ENCODE data around the gene FAM133A.
A peak's percentile ranks its signal among the peaks of the same experiment; 100 is the strongest.

The FAM133A gene

DNA sequence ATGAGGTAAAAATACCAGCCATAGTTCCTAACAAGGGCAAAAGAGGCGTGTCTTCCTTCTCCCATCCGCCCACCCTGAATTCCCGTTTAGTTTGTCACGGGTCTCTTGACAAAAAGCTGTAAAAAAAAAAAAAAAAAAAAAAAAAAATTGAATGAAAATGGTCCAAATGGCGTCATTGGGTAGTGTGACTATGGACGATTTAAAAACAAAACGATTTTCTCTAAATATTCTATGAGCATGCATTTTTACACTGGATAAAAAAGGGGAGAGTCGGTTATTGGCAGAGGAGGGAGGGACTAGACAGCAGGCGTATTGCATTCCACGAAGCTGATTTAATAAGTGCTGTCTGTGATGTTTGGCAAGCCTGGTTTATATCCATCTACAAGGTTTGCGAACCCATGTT, at the start of gene FAM133A:
Gene FAM133A (plus strand): TSS at position 338 of the 403 bp plus-strand sequence. CDS start 35,214 bp downstream, outside the sequence.
- H3K9ac ChIP-seq (ENCODE audit: low read length in 2 of 2) = peak within 1 kb of the TSS; percentile 42 to 60

DNA sequence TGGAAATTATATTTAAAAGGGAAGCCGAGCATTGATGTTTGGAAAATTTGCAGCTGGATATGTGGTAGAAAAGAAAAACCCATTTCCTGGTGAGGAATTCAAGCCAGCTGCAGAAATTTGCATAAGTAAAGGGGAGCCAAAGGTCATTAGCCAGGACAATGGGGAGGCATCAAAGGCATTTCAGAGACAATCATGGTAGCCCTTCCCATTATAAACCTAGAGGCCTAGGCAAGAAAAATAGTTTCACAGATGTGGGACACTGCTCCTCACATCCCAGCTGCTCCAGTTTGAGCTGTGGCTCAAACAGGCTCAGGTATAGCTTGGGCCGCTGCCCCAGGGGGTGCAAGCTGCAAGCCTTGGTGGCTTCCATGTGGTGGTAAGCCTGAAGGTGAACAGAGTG, 36.4 kb upstream of the FAM133A start:
- Histone ChIP-seq H3K27ac (ENCODE audit: low read length) (no peak overlapping the region), H3K27me3 (ENCODE audit: control insufficient read depth in 1 of 2, insufficient read depth in 2 of 2, low read length in 2 of 2) (peaks cover 0 to 2% of the 10 kb centered on the region in 2 donors), H3K4me3 (ENCODE audit: low read length in 2 of 2) (no peak overlapping the region), H3K9me3 (ENCODE audit: control insufficient read depth in 2 of 2, low read length in 2 of 2) (peaks cover 0 to 2% of the 10 kb centered on the region in 2 donors), H3K9ac (ENCODE audit: low read length in 2 of 2) (no peak overlapping the region), H3K4me1 (ENCODE audit: control insufficient read depth, insufficient read depth, low read length) (no peaks in the 10 kb centered on the region), H3K36me3 (ENCODE audit: control insufficient read depth in 2 of 2, insufficient read depth in 2 of 2, low read length in 2 of 2) (no peaks in the 10 kb centered on the region)

More for the DNA sequence above, at the start of gene FAM133A:
- Histone ChIP-seq H3K27ac (ENCODE audit: low read length) (peak within 1 kb of the TSS; percentile 64), H3K4me3 (ENCODE audit: low read length in 2 of 2) (peak within 1 kb of the TSS; percentile 72 to 81), H3K4me1 (ENCODE audit: control insufficient read depth, insufficient read depth, low read length) (peaks cover 10% of the 10 kb centered on the region), H3K9me3 (ENCODE audit: control insufficient read depth in 2 of 2, low read length in 2 of 2) (no peaks in the 10 kb centered on the region), H3K27me3 (ENCODE audit: control insufficient read depth in 1 of 2, insufficient read depth in 2 of 2, low read length in 2 of 2) (peaks cover 0 to 14% of the 10 kb centered on the region in 2 donors), H3K36me3 (ENCODE audit: control insufficient read depth in 2 of 2, insufficient read depth in 2 of 2, low read length in 2 of 2) (no peaks in the 10 kb centered on the region)

DNA sequence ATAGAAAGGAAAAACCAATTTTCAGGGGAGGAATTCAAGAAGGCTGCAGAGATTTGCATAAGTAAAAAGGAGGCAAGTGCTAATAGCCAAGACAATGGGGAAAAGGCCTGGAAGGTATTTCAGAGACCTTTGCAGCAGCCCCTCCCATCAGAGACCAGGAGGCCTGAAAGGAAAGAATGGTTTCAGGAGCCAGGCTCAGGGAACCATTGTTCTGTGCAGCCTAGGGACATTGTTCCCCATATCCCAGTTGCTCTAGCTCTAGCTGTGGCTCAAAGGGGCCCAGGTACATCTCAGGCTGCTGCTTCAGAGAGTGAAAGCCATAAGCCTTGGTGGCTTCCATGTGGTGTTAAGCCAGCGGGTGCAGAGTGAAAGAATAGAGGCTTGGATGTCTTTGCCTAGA, 24.6 kb upstream of the FAM133A start:
- H3K4me1 ChIP-seq (ENCODE audit: control insufficient read depth, insufficient read depth, low read length) = no peaks in the 10 kb centered on the region
- H3K36me3 ChIP-seq (ENCODE audit: control insufficient read depth in 2 of 2, insufficient read depth in 2 of 2, low read length in 2 of 2) = no peaks in the 10 kb centered on the region
- peaks cover 0 to 2% of the 10 kb centered on the region in 2 donors for H3K9me3 ChIP-seq (ENCODE audit: control insufficient read depth in 2 of 2, low read length in 2 of 2)
- no peak overlapping the region for H3K9ac ChIP-seq (ENCODE audit: low read length in 2 of 2)
- H3K27me3 ChIP-seq (ENCODE audit: control insufficient read depth in 1 of 2, insufficient read depth in 2 of 2, low read length in 2 of 2) = no peaks in the 10 kb centered on the region
- H3K27ac ChIP-seq (ENCODE audit: low read length) = no peak overlapping the region
- no peak overlapping the region for H3K4me3 ChIP-seq (ENCODE audit: low read length in 2 of 2)

GRCh38 chrX:93660575-93660974, 13.4 kb upstream of the FAM133A start:
- H3K27me3 ChIP-seq (ENCODE audit: control insufficient read depth in 1 of 2, insufficient read depth in 2 of 2, low read length in 2 of 2) = no peaks in the 10 kb centered on the region
- H3K9me3 ChIP-seq (ENCODE audit: control insufficient read depth in 2 of 2, low read length in 2 of 2) = no peaks in the 10 kb centered on the region
- H3K4me1 ChIP-seq (ENCODE audit: control insufficient read depth, insufficient read depth, low read length) = no peaks in the 10 kb centered on the region
- no peaks in the 10 kb centered on the region for H3K36me3 ChIP-seq (ENCODE audit: control insufficient read depth in 2 of 2, insufficient read depth in 2 of 2, low read length in 2 of 2)
- H3K9ac ChIP-seq (ENCODE audit: low read length in 2 of 2) = no peak overlapping the region
- H3K4me3 ChIP-seq (ENCODE audit: low read length in 2 of 2) = no peak overlapping the region
- no peak overlapping the region for H3K27ac ChIP-seq (ENCODE audit: low read length)

- Histone ChIP-seq H3K4me1 (ENCODE audit: control insufficient read depth, insufficient read depth, low read length) (peaks cover 10% of the 10 kb centered on the region), H3K36me3 (ENCODE audit: control insufficient read depth in 2 of 2, insufficient read depth in 2 of 2, low read length in 2 of 2) (no peaks in the 10 kb centered on the region), H3K27me3 (ENCODE audit: control insufficient read depth in 1 of 2, insufficient read depth in 2 of 2, low read length in 2 of 2) (peaks cover 0 to 14% of the 10 kb centered on the region in 2 donors), H3K4me3 (ENCODE audit: low read length in 2 of 2) (peak within 1 kb of the TSS; percentile 72 to 81), H3K9me3 (ENCODE audit: control insufficient read depth in 2 of 2, low read length in 2 of 2) (no peaks in the 10 kb centered on the region), H3K27ac (ENCODE audit: low read length) (peak within 1 kb of the TSS; percentile 64), H3K9ac (ENCODE audit: low read length in 2 of 2) (peak within 1 kb of the TSS; percentile 42 to 60)
Observed at GRCh38 chrX:93673056-93673868, 744 bp upstream of the FAM133A start, which contains the start of gene NAP1L3. NAP1L3 (minus strand) TSS chrX:93673578; CDS start chrX:93673304, 274 bp downstream.

DNA sequence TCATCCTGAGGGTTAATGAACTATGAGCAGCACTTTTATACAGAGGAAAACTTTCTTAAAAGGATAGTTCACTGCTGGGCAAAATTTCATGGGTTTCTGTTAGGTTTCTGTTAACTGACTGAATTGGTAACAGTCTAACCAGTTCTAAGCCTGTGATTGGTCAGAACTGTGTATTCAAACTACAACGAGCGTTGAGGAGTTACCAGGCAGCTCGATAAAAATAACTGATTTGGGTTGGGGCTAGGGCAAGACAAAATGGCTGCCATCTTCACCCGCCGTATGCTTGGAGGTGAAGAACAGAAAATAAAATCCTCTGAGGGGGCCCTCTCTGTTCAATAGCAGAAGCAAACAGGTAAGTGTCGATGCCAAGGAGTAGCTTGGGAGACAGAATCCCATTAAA, 22.0 kb downstream of the FAM133A start:
- H3K36me3 ChIP-seq (ENCODE audit: control insufficient read depth in 2 of 2, insufficient read depth in 2 of 2, low read length in 2 of 2) = no peaks in the 10 kb centered on the region
- no peak overlapping the region for H3K27ac ChIP-seq (ENCODE audit: low read length)
- no peaks in the 10 kb centered on the region for H3K9me3 ChIP-seq (ENCODE audit: control insufficient read depth in 2 of 2, low read length in 2 of 2)
- no peaks in the 10 kb centered on the region for H3K27me3 ChIP-seq (ENCODE audit: control insufficient read depth in 1 of 2, insufficient read depth in 2 of 2, low read length in 2 of 2)
- no peak overlapping the region for H3K4me3 ChIP-seq (ENCODE audit: low read length in 2 of 2)
- H3K4me1 ChIP-seq (ENCODE audit: control insufficient read depth, insufficient read depth, low read length) = no peaks in the 10 kb centered on the region
- no peak overlapping the region for H3K9ac ChIP-seq (ENCODE audit: low read length in 2 of 2)

- H3K9me3 ChIP-seq (ENCODE audit: control insufficient read depth in 2 of 2, low read length in 2 of 2) = no peaks in the 10 kb centered on the region
- H3K27ac ChIP-seq (ENCODE audit: low read length) = no peak overlapping the region
Observed at GRCh38 chrX:93703701-93704100, 29.7 kb downstream of the FAM133A start.

DNA sequence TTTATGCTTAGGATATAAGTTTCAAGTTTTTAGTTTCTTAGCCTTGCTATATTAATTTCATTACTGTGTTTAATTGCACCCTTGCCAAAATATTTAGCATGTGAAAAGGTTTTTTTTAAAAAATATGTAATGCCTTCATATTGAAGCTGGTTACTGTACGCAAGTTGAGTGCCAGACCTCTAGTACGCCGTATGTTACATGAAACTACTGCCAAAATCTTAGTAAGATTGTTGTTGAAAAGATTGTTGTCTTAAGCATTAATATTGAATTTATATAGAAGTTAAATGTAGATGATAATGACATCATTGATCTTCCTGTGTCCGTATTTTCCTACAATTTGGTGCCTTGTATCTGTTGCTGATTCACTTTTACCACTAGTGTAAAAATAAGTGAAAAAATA, 37.1 kb downstream of the FAM133A start:
- no peaks in the 10 kb centered on the region for H3K4me1 ChIP-seq (ENCODE audit: control insufficient read depth, insufficient read depth, low read length)
- H3K36me3 ChIP-seq (ENCODE audit: control insufficient read depth in 2 of 2, insufficient read depth in 2 of 2, low read length in 2 of 2) = no peaks in the 10 kb centered on the region
- H3K9ac ChIP-seq (ENCODE audit: low read length in 2 of 2) = no peak overlapping the region
- H3K9me3 ChIP-seq (ENCODE audit: control insufficient read depth in 2 of 2, low read length in 2 of 2) = no peaks in the 10 kb centered on the region
- H3K4me3 ChIP-seq (ENCODE audit: low read length in 2 of 2) = no peak overlapping the region
- H3K27ac ChIP-seq (ENCODE audit: low read length) = no peak overlapping the region
- H3K27me3 ChIP-seq (ENCODE audit: control insufficient read depth in 1 of 2, insufficient read depth in 2 of 2, low read length in 2 of 2) = no peaks in the 10 kb centered on the region

More at GRCh38 chrX:93703701-93704100, 29.7 kb downstream of the FAM133A start:
- Histone ChIP-seq H3K9ac (ENCODE audit: low read length in 2 of 2) (no peak overlapping the region), H3K27me3 (ENCODE audit: control insufficient read depth in 1 of 2, insufficient read depth in 2 of 2, low read length in 2 of 2) (no peaks in the 10 kb centered on the region), H3K4me1 (ENCODE audit: control insufficient read depth, insufficient read depth, low read length) (no peaks in the 10 kb centered on the region), H3K4me3 (ENCODE audit: low read length in 2 of 2) (no peak overlapping the region), H3K36me3 (ENCODE audit: control insufficient read depth in 2 of 2, insufficient read depth in 2 of 2, low read length in 2 of 2) (no peaks in the 10 kb centered on the region)

DNA sequence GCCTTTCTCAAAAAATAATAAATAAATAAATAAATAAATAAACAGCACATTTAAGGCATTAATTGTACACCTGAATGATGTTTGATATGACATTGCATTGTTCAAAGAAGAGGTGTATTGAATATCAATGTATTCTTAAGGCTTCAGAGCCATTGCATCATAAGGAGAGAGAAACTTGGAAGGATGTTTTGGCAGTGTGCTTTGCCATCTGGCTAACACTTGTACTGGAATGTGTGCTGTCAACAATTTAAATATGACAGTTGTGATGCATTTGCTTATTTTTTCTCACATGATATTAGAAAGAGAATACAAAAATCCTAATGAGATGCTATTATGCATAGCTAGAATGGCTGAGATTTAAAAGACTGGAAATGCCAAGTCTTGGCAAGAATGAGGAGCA, 67.8 kb downstream of the FAM133A start:
- Histone ChIP-seq H3K4me1 (ENCODE audit: control insufficient read depth, insufficient read depth, low read length) (no peaks in the 10 kb centered on the region), H3K27me3 (ENCODE audit: control insufficient read depth in 1 of 2, insufficient read depth in 2 of 2, low read length in 2 of 2) (peaks cover 0 to 3% of the 10 kb centered on the region in 2 donors), H3K9ac (ENCODE audit: low read length in 2 of 2) (no peak overlapping the region), H3K9me3 (ENCODE audit: control insufficient read depth in 2 of 2, low read length in 2 of 2) (no peaks in the 10 kb centered on the region), H3K4me3 (ENCODE audit: low read length in 2 of 2) (no peak overlapping the region), H3K36me3 (ENCODE audit: control insufficient read depth in 2 of 2, insufficient read depth in 2 of 2, low read length in 2 of 2) (no peaks in the 10 kb centered on the region), H3K27ac (ENCODE audit: low read length) (no peak overlapping the region)

DNA sequence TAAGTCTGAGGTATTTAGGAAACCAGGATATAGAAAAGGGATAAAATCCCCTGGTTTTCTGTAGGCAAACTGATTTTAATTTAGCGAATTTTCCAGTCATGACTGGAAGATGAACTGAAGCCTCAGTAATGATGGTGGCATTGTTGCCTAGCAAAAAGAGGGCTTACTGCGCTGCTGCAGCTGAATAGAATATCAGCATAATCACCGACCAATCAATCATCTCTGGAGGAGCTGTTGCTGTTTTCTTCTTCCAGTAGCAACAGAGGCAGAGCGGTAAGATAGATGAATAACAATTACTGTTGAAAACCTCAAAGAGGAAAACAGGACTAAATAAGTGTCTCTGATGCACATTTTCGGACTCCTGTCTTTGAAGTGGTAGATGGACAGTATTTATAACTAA, 86.2 kb downstream of the FAM133A start:
- peaks cover 0 to 2% of the 10 kb centered on the region in 2 donors for H3K27me3 ChIP-seq (ENCODE audit: control insufficient read depth in 1 of 2, insufficient read depth in 2 of 2, low read length in 2 of 2)
- no peak overlapping the region for H3K27ac ChIP-seq (ENCODE audit: low read length)
- no peaks in the 10 kb centered on the region for H3K4me1 ChIP-seq (ENCODE audit: control insufficient read depth, insufficient read depth, low read length)
- H3K9me3 ChIP-seq (ENCODE audit: control insufficient read depth in 2 of 2, low read length in 2 of 2) = no peaks in the 10 kb centered on the region
- H3K4me3 ChIP-seq (ENCODE audit: low read length in 2 of 2) = no peak overlapping the region
- H3K36me3 ChIP-seq (ENCODE audit: control insufficient read depth in 2 of 2, insufficient read depth in 2 of 2, low read length in 2 of 2) = no peaks in the 10 kb centered on the region
- H3K9ac ChIP-seq (ENCODE audit: low read length in 2 of 2) = no peak overlapping the region
